Mesothelial cell of epicardium (in vitro differentiated cells): ENCODE results near the gene CERS5. TPM values are rescaled to one million over a fixed set of nuclear protein-coding genes. Genes with fewer than 3 reads are reported as not detected.
A peak's percentile ranks its signal among the peaks of the same experiment; 100 is the strongest.
"Not testable (repeated sequence)": the region's sequence is repeated elsewhere in the genome, so short reads cannot be mapped to it uniquely, and the experiment has no call there.

Source experiments
- DNase-seq, 2 experiments: peaks; one replicate each; pipeline ENCODE4 v3.0.0; 2021; ENCODE audit warnings: low spot score in 2 of 2; ENCODE audit not compliant: unreplicated experiment in 2 of 2
- H3K27ac Mint-ChIP-seq: 2 replicates; pipeline ENCODE4 v1.8.0; 2021; ENCODE audit warnings: mixed read lengths
- H3K27me3 Mint-ChIP-seq: 2 replicates; pipeline ENCODE4 v1.8.0; 2021; ENCODE audit warnings: low read depth, mixed read lengths
- H3K36me3 Mint-ChIP-seq: 2 replicates; pipeline ENCODE4 v1.8.0; 2021; ENCODE audit warnings: mixed read lengths
- H3K4me1 Mint-ChIP-seq: 2 replicates; pipeline ENCODE4 v1.8.0; 2021; ENCODE audit warnings: mixed read lengths
- H3K4me3 Mint-ChIP-seq: 2 replicates; pipeline ENCODE4 v1.8.0; 2021; ENCODE audit warnings: mild to moderate bottlenecking, moderate library complexity, mixed read lengths
- H3K9me3 Mint-ChIP-seq: 2 replicates; pipeline ENCODE4 v1.8.0; 2021; ENCODE audit warnings: mixed read lengths
- CTCF ChIP-seq: fragments of 200-600 bp; sonication (generic); IDR thresholded peaks from one replicate; pipeline ENCODE4 v1.5.0; 2021; ENCODE audit warnings: antibody characterized with exemption; ENCODE audit not compliant: unreplicated experiment
- total RNA-seq: library from RNA; stranded (reverse); gene quantifications from 3 replicates; pipeline ENCODE4 v1.2.1, GENCODE V29; 2021

The CERS5 gene
- total RNA-seq, 1 donor from 2014 or later, result 77.1 TPM

GRCh38 chr12:50087151-50087550 lies 80.0 kb downstream of the CERS5 start:
- H3K27ac Mint-ChIP-seq, result no peak overlapping the region
- peaks cover 17% of the 10 kb centered on the region for H3K4me1 Mint-ChIP-seq
- H3K9me3 Mint-ChIP-seq, result no peaks in the 10 kb centered on the region
- no peak for TF ChIP-seq CTCF
- peaks cover 18% of the 10 kb centered on the region for H3K36me3 Mint-ChIP-seq
- H3K27me3 Mint-ChIP-seq, result no peaks in the 10 kb centered on the region
- no peak for DNase-seq
- H3K4me3 Mint-ChIP-seq, result no peak overlapping the region

GRCh38 chr12:50086148-50086547 lies 81.0 kb downstream of the CERS5 start:
- no peak for TF ChIP-seq CTCF
- DNase-seq, result no peak
- Mint-ChIP-seq H3K27ac (peak overlapping the region; percentile 93), H3K4me1 (peaks cover 17% of the 10 kb centered on the region), H3K4me3 (peak overlapping the region; percentile 83), H3K27me3 (peaks cover 4% of the 10 kb centered on the region), H3K36me3 (peaks cover 14% of the 10 kb centered on the region), H3K9me3 (no peaks in the 10 kb centered on the region)

GRCh38 chr12:50085615-50086072 lies 81.5 kb downstream of the CERS5 start:
- DNase-seq, result no peak
- H3K36me3 Mint-ChIP-seq, result peaks cover 11% of the 10 kb centered on the region
- TF ChIP-seq CTCF, result no peak

GRCh38 chr12:50084775-50085614 lies 82.2 kb downstream of the CERS5 start, which contains the start of gene SMARCD1:
TSS of gene SMARCD1 (plus strand) at chr12:50085342. CDS start at chr12:50085370, 28 bp downstream.
- no peaks in the 10 kb centered on the region for H3K9me3 Mint-ChIP-seq
- peaks cover 17% of the 10 kb centered on the region for H3K4me1 Mint-ChIP-seq
- H3K27ac Mint-ChIP-seq, result peak within 1 kb of the TSS; percentile 95
- H3K27me3 Mint-ChIP-seq, result peaks cover 6% of the 10 kb centered on the region
- DNase-seq, result peak; percentile 83 to 87
- peaks cover 7% of the 10 kb centered on the region for H3K36me3 Mint-ChIP-seq
- no peak for TF ChIP-seq CTCF
- H3K4me3 Mint-ChIP-seq, result peak within 1 kb of the TSS; percentile 83

More at GRCh38 chr12:50085615-50086072, 81.5 kb downstream of the CERS5 start:
- peaks cover 17% of the 10 kb centered on the region for H3K4me1 Mint-ChIP-seq
- H3K27me3 Mint-ChIP-seq, result peaks cover 6% of the 10 kb centered on the region
- H3K27ac Mint-ChIP-seq, result peak overlapping the region; percentile 93
- H3K9me3 Mint-ChIP-seq, result no peaks in the 10 kb centered on the region
- H3K4me3 Mint-ChIP-seq, result peak overlapping the region; percentile 83

GRCh38 chr12:50084409-50084774 lies 82.8 kb downstream of the CERS5 start:
- Mint-ChIP-seq H3K27ac (peak overlapping the region; percentile 95), H3K4me3 (peak overlapping the region; percentile 83), H3K4me1 (peaks cover 17% of the 10 kb centered on the region)
- not testable (repeated sequence) for H3K27me3 Mint-ChIP-seq, H3K9me3 Mint-ChIP-seq, DNase-seq, H3K36me3 Mint-ChIP-seq

- H3K9me3 Mint-ChIP-seq, result no peaks in the 10 kb centered on the region
- peaks cover 3% of the 10 kb centered on the region for H3K36me3 Mint-ChIP-seq
- no peak for TF ChIP-seq CTCF
- peak overlapping the region; percentile 68 for H3K4me3 Mint-ChIP-seq
- DNase-seq, result no peak
- H3K27me3 Mint-ChIP-seq, result peaks cover 6% of the 10 kb centered on the region
- H3K4me1 Mint-ChIP-seq, result peaks cover 17% of the 10 kb centered on the region
- H3K27ac Mint-ChIP-seq, result peak overlapping the region; percentile 75
Observed at GRCh38 chr12:50083301-50083700, 83.9 kb downstream of the CERS5 start.
